GM10248 (cell line): Measurements from ENCODE around the gene PID1.

ENCODE experiments used
- CTCF ChIA-PET: fragments of 300-600 bp; sonication (Branson Sonifier 250); formaldehyde crosslinking; extraction: SDS; loops from one replicate; lab custom pipeline; 2021; ENCODE audit warnings: antibody characterized with exemption; lab: Yijun Ruan, JAX
- POLR2A ChIA-PET: fragments of 350-650 bp; sonication (Branson Sonifier 250); formaldehyde crosslinking; extraction: SDS; loops from one replicate; lab custom pipeline; 2020; ENCODE audit warnings: antibody characterized with exemption; lab: Yijun Ruan, JAX
- DNase-seq: peaks from one replicate; pipeline ENCODE4 v3.0.0; 2012; ENCODE audit errors: extremely low spot score
- TF ChIP-seq, protein P1 (sequence below): IDR thresholded peaks from 2 replicates; pipeline ENCODE4 v1.5.1; 2012; ENCODE audit warnings: mild to moderate bottlenecking, low read depth; ENCODE audit errors: extremely low read depth, missing control alignments, control extremely low read depth

Gene PID1

GRCh38 chr2:229256376-229256775 lies 14.7 kb downstream of the PID1 start:
- no peak for DNase-seq
- CTCF ChIA-PET: interaction anchor here (3.5 kb wide), 1 partner anchor 17 kb away, joined by 10 read pairs; no protein-coding TSS in a partner anchor
- TF ChIP-seq, protein P1, sequence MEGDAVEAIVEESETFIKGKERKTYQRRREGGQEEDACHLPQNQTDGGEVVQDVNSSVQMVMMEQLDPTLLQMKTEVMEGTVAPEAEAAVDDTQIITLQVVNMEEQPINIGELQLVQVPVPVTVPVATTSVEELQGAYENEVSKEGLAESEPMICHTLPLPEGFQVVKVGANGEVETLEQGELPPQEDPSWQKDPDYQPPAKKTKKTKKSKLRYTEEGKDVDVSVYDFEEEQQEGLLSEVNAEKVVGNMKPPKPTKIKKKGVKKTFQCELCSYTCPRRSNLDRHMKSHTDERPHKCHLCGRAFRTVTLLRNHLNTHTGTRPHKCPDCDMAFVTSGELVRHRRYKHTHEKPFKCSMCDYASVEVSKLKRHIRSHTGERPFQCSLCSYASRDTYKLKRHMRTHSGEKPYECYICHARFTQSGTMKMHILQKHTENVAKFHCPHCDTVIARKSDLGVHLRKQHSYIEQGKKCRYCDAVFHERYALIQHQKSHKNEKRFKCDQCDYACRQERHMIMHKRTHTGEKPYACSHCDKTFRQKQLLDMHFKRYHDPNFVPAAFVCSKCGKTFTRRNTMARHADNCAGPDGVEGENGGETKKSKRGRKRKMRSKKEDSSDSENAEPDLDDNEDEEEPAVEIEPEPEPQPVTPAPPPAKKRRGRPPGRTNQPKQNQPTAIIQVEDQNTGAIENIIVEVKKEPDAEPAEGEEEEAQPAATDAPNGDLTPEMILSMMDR: no peak
- POLR2A ChIA-PET: no interaction called here

GRCh38 chr2:229254206-229254605 lies 16.9 kb downstream of the PID1 start:
- ChIA-PET POLR2A (no interaction called here), CTCF (interaction anchor here (3.5 kb wide), 1 partner anchor 19 kb away, joined by 10 read pairs; no protein-coding TSS in a partner anchor)
- no peak for DNase-seq
- TF ChIP-seq, protein P1: no peak

- DNase-seq: no peak
- CTCF ChIA-PET: no interaction called here
- TF ChIP-seq, protein P1: no peak
- POLR2A ChIA-PET: no interaction called here
Measured at GRCh38 chr2:229252996-229253395, 18.1 kb downstream of the PID1 start.

DNA sequence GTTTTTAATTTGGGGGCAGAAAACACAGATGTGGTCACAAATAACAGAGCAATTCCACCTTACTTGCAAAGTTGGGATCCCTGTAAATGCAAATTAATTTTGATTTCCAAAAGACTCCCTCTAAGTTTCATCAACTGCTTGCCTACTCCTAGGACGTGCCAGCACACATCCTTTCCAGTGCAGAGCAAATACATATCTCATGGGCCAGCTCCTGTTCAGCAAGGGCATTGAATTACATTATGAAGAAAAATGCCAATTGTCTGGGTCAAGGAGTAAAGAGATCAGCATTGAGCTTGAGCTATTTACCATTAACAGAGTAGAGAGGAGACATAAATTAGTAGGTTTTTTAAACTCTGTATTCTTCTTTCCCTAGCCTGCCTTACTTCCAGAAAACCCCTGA lies 18.8 kb downstream of the PID1 start:
- ChIA-PET CTCF (no interaction called here), POLR2A (no interaction called here)
- TF ChIP-seq, protein P1: no peak
- DNase-seq: no peak

DNA sequence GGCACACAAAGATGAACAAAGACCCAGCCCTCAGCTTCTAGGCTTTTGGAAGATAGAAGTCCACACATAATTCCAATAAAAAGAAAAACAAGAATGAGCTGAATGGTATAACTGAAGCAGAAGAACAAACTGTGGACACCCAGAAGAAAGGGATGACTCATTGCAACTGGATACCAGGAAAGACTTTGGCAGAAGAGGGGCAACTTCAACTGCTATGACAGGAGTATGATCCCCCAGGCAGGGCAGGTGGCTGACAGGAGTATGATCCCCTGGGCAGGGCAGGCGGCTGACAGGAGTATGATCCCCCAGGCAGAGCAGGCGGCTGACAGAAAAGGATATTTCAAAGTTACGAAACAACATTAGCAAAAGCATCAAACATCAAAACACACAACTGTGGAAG lies 21.6 kb downstream of the PID1 start:
- TF ChIP-seq, protein P1: no peak
- POLR2A ChIA-PET: no interaction called here
- CTCF ChIA-PET: interaction anchor here (1.1 kb wide), 1 partner anchor 24 kb away, joined by 5 read pairs; no protein-coding TSS in a partner anchor
- DNase-seq: no peak

- no peak for DNase-seq
- TF ChIP-seq, protein P1: no peak
- CTCF ChIA-PET: no interaction called here
- POLR2A ChIA-PET: no interaction called here
Measured at GRCh38 chr2:229246334-229246733, 24.8 kb downstream of the PID1 start.

DNA sequence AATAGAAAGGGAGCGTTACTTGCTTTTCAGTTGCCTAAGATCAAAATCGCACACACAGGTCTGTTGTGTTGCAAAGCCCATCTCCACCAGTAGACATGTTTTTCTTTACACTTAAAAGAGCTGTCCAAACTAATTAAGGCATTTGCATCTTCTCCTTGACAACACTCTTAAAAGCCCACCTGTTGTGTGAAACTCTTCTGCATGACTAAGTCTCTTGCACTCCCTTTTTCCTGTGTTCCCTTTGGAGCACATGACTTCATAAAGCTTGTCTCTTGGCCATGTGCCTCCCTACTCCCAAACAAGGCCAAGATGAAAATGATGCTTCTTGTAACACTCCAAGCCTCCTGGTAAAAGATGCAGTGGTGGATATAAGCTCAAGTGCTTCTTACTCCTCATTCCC lies 26.1 kb downstream of the PID1 start:
- TF ChIP-seq, protein P1: no peak
- ChIA-PET POLR2A (no interaction called here), CTCF (no interaction called here)
- no peak for DNase-seq
